ENCODE results near the gene DTNA. TPM values are rescaled to one million over a fixed set of nuclear protein-coding genes. Genes with fewer than 3 reads are reported as not detected.
A peak's percentile ranks its signal among the peaks of the same experiment; 100 is the strongest.
"Not testable (repeated sequence)": the region's sequence is repeated elsewhere in the genome, so short reads cannot be mapped to it uniquely, and the experiment has no call there.

DTNA gene
- total RNA-seq, result 100 to 1,000 TPM in 2 of 4 donors, 10 to 100 TPM in 2; 81.0 to 236 (median 119) TPM

- WGBS, 2 donors, result 67 to 79% methylated on average over 1 of the region's 1 CpG
- Histone ChIP-seq H3K27me3 (no peaks in the 10 kb centered on the region), H3K4me1 (peaks cover 28 to 39% of the 10 kb centered on the region in 2 donors), H3K36me3 (no peaks in the 10 kb centered on the region), H3K4me3 (replicated peaks in 1 of 3) (no peak within 1 kb of the TSS), H3K9me3 (no peaks in the 10 kb centered on the region), H3K27ac (peak within 1 kb of the TSS in 2 of 3 donors; percentile 34 to 57)
- intact Hi-C loops (cut with DNase I), result no loop called here
- TF ChIP-seq CTCF (IDR thresholded peaks at IDR 0.05) (no peak), POLR2A (IDR thresholded peaks at IDR 0.05) (no peak)
- DNase-seq, result no peak
Measured at GRCh38 chr18:34709750-34710441, at the start of gene DTNA. Gene DTNA (plus strand): TSS chr18:34710298. CDS start chr18:34755977, 45,679 bp downstream.

- Histone ChIP-seq H3K9me3 (no peaks in the 10 kb centered on the region), H3K4me3 (replicated peaks in 1 of 3) (no peak overlapping the region), H3K4me1 (peaks cover 44% of the 10 kb centered on the region in 2 donors), H3K27ac (peak overlapping the region; percentile 67 to 90 (median 89)), H3K27me3 (no peaks in the 10 kb centered on the region), H3K36me3 (no peaks in the 10 kb centered on the region)
- 63 to 65% methylated on average over 2 of the region's 2 CpGs for WGBS, 2 donors
- DNase-seq, result peak in 1 of 2 donors; percentile 19
- no peak for TF ChIP-seq POLR2A (IDR thresholded peaks at IDR 0.05)
- TF ChIP-seq CTCF (IDR thresholded peaks at IDR 0.05), result no peak
- intact Hi-C loops (cut with DNase I), result no loop called here
Measured at GRCh38 chr18:34660572-34660971, 49.5 kb upstream of the DTNA start.

- Histone ChIP-seq H3K9me3 (no peaks in the 10 kb centered on the region), H3K4me3 (replicated peaks in 1 of 3) (no peak overlapping the region), H3K27ac (peak overlapping the region; percentile 67 to 90 (median 89)), H3K36me3 (no peaks in the 10 kb centered on the region), H3K27me3 (no peaks in the 10 kb centered on the region), H3K4me1 (peaks cover 44% of the 10 kb centered on the region in 2 donors)
- WGBS, 2 donors, result 65 to 69% methylated on average over 4 of the region's 4 CpGs
- intact Hi-C loops (cut with DNase I), result no loop called here
- DNase-seq, result no peak
- TF ChIP-seq CTCF (IDR thresholded peaks at IDR 0.05) (peak in 5 of 6 experiments; percentile 11 to 67 (median 65)), POLR2A (IDR thresholded peaks at IDR 0.05) (no peak)
Measured at GRCh38 chr18:34661464-34662087, 48.5 kb upstream of the DTNA start.

GRCh38 chr18:34676816-34677574 lies 33.1 kb upstream of the DTNA start:
- no peaks in the 10 kb centered on the region for H3K4me1 ChIP-seq
- DNase-seq, result no peak
- H3K9me3 ChIP-seq, result no peaks in the 10 kb centered on the region
- H3K36me3 ChIP-seq, result no peaks in the 10 kb centered on the region
- WGBS, 2 donors, result 91 to 94% methylated on average over 3 of the region's 3 CpGs
- intact Hi-C loops (cut with DNase I), result no loop called here
- no peak overlapping the region for H3K4me3 ChIP-seq (replicated peaks in 1 of 3)
- H3K27ac ChIP-seq, result no peak overlapping the region
- TF ChIP-seq CTCF (IDR thresholded peaks at IDR 0.05) (no peak), POLR2A (IDR thresholded peaks at IDR 0.05) (no peak)
- no peaks in the 10 kb centered on the region for H3K27me3 ChIP-seq

DNA sequence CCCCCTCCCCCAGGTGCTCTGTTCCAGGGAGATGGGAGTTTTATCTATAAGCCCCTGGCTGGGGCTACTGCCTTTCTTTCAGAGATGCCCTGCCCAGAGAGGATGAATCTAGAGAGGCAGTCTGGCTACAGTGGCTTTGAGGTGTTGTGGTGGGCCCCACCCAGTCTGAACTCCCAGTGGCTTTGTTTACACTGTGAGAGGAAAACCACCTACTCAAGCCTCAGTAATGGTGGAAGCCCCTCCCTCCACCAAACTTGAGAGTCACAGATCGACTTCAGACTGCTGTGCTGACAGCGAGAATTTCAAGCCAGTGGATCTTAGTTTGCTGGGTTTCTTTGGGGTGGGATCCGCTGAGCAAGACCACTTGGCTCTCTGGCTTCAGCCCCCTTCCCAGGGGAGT lies 20.3 kb upstream of the DTNA start:
- DNase-seq; H3K4me1 ChIP-seq; intact Hi-C loops (cut with DNase I); H3K27me3 ChIP-seq; H3K36me3 ChIP-seq; H3K27ac ChIP-seq; H3K9me3 ChIP-seq; H3K4me3 ChIP-seq (replicated peaks in 1 of 3): not testable (repeated sequence)
- 70 to 73% methylated on average over 3 of the region's 3 CpGs for WGBS, 2 donors

Data from thyroid gland (tissue), 4 donors.